ENCODE results near the gene MINK1.
"Not testable (repeated sequence)": the region's sequence is repeated elsewhere in the genome, so short reads cannot be mapped to it uniquely, and the experiment has no call there.

Gene MINK1

DNA sequence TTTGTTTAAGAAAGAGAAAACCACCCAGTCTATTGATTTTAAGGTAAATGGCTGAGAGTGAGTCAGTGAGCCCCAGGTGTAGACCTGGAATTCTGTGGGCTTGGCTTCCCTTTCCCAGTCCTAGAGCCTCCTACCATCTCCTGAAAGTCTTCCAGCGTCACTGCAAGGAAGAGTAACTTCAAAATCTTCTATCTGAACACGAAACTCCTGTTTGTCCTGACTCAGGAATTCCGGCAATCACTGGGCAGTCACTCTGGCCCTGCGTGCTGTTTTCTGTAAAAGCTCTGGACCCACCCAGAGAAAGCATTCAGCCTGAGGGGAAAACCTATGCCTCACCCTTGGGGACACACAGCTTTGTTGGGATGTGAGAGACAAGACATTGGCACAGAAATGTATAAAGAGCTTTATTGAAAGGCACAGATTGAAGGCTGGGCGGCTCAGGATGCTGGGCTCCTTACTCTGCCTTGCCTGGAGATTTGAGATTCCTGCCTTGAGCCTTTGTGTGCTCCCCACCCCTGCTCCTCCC, 15.9 kb downstream of the MINK1 start:
- DNase-seq = no peak

DNA sequence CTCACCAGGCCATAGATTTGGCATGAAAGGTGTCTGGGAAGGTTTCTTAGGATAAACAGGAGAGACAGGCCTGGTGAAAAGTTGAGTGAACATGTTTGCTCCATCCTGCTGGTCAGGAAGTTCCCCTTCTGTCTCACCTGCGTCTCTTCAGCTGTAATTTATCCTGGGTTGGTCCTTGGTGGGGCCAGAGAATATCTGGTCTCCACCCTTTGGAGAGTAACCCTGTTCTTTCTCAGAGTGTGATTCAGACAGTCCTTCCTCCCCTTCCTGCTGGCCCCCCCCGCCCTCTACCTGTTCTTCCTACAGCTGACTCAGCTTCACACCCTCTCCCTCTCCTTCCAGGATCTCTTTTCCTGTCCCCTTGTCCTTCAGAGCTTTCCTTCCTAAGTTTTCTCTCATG, 17.1 kb downstream of the MINK1 start:
- no peak for DNase-seq

DNA sequence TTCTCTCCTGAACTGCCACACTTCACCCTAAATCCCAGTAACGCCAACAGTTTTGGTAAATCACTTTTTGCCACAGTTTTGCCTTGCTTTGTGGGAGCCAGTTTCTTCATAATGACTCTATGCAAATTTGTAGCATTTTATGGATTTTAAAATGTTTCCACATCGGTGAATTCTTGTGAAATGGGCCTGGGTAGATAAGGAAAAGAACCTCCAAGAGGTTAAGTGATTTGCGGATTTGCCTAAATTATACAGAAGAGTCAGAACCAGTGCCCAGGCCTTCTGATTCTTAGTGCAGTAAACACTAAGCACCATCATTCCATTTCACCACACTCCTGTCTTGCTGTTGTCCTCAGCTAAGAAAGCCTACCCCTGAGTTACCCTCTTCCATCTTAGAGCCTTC, 17.9 kb downstream of the MINK1 start:
- no peak for DNase-seq

DNA sequence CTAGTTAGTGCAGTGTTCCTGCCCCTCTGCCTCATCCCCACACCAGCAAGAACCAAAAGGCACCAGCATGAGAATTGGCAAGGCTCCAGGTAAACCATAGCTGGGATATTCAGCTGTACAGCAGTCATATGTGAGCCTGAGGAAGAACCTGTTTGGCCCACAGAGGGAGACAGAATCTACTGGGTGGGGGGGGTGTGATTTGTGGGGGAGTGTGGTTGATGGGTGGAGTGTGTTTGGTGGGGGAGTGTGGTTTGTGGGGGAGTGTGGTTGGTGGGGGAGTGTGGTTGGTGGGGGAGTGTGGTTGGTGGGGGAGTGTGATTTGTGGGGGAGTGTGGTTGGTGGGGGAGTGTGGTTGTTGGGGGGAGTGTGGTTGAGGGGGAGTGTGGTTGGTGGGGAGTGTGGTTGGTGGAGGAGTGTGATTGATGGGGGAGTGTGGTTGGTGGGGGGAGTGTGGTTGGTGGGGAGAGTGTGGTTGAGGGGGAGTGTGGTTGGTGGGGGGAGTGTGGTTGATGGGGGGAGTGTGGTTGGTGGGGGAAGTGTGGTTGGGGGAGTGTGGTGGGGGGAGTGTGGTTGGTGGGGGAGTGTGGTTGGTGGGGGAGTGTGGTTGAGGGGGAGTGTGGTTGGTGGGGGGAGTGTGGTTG, 19.5 kb downstream of the MINK1 start:
- no peak for DNase-seq

DNA sequence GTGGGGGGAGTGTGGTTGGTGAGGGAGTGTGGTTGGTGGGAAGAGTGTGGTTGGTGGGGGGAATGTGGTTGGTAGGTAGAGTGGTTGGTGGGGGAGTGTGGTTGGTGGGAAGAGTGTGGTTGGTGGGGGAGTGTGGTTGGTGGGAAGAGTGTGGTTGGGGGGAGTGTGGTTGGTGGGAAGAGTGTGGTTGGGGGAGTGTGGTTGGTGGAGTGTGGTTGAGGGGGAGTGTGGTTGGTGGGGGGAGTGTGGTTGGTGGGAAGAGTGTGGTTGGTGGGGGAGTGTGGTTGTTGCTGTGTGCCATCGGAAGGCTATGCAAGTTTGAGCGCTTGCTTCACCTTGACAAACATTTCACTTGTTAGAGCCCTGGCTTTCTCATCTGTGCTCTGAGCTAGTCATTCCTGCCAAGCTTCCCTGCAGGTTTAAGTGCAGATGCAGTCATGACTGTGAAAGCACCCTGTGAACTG, 20.1 kb downstream of the MINK1 start:
- DNase-seq = no peak

DNA sequence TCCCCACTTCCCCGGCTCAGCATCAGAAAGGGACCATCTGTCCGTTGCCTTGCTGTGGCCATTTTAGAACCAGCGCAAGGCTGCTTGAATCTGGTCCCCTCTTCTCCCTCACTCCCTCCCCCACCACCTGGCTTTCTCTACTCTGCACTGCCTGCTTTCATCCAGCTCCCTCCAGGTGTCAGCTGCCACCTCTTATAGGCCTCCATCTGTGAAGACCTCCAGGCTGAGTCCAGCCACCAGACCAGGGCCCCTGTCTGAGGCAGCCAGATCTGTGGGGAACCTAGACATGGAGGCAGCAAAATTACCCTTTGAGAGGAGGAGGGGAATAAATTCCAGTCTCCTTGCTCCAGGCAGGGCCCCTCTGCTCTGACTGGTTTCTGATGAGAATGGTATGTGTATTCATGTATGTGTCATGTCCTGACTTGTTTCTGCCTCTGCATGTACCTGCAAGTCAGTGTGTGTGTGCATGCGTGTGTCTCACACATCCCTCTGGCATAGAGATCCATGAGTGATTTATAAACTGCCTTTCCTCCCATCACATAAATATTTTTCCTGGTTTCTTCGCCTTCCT, 21.1 kb downstream of the MINK1 start:
- no peak for DNase-seq

DNA sequence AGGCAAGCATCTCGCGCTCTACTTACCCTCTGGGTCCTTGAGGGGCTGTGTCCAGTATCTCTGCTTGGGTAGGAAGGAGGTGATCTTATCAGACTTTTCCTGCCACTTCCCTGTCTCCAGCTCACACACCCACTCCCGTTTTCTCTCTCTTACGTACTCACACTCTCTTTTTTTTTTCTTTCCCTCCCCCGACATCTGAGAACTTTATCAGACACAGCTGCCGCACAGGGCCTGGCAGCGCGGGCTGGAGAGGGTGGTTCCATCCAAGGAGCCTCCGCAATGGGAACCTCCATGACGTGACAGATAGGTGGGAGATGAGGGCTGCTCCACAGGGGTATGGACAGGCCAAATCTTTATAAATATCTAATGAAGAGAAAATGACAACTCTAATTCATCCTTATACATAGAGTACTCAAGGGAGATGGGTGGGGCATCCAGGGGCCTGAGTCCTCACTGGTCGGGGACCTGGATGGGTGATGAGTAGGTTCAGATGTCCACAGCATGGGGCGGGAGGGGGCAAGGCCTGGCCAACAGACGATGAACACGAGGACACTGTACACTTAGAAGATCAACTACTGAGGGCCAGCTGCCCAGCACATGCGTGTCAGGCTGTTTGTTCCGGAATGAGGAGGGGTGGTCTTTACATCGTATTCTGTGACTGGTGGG, 23.3 kb downstream of the MINK1 start:
- no peak for DNase-seq

DNA sequence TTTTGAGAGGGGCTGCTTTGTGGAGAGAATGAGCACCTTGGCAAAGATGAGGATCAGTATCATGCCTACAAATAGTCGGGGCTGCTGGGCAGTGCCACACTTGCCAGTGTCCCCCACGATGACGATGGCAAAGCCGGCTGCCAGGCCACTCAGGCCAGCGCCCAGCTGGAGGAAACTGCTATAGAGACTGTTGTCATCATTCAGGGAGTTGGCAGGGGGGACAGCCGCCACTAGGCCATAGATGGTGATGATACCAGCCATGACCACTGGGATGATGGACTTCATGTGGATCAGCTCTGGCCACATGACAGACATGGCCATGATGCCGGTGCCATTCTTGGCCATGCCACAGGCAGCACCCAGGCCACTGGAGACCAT, 23.8 kb downstream of the MINK1 start:
- no peak for DNase-seq

DNA sequence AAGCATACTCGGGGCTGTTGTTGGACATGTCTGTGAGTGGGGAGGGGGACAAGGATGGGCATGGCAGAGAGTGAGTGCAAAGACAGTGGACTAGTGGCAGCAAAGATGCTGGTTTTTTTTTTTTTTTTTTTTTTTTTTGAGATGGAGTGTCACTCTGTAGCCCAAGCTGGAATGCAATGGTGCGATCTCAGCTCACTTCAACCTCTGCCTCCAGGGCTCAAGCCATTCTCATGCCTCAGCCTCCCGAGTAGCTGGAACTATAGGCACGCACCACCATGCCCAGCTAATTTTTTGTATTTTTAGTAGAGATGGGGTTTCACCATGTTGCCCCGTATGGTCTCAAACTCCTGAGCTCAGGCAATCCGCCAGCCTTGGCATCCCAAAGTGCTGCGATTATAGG, 24.2 kb downstream of the MINK1 start:
- not testable (repeated sequence) for DNase-seq

DNA sequence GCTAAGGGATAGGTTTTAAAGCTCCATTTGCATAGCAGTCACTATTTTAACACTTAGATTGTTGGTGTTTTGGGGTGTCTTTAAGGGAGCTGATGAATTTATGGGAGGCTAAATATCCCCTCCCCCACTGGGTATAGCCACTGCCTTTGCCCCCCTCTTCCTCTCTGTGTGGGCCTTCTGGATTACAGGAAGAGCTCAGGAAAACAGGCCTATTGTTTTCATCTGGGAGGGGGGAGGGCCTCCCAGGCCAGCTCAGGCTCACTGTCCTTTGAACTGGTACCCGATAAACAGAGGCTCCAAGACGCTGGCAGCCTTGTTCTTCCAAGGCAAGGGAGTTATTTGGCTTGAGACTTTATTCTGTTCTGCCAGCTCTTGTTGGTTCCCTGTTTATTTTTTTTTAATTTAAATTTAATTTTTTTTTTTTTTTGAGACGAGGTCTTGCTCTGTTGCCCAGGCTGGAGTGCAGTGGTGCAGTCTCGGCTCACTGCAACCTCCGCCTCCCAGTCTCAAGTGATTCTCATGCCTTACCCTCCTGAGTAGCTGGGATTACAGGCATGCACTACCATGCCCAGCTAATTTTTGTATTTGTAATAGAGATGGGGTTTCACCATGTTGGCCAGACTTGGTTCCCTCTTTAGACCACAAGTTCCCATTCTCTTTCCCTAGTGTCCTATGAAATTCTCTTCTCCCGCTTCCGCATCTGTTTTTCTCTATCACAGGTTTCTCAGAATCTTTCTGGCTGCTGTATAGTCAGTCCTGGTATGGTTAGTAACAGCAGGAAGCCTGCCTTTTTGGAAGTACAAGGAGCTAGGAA, 25.1 kb downstream of the MINK1 start:
- no peak for DNase-seq

DNA sequence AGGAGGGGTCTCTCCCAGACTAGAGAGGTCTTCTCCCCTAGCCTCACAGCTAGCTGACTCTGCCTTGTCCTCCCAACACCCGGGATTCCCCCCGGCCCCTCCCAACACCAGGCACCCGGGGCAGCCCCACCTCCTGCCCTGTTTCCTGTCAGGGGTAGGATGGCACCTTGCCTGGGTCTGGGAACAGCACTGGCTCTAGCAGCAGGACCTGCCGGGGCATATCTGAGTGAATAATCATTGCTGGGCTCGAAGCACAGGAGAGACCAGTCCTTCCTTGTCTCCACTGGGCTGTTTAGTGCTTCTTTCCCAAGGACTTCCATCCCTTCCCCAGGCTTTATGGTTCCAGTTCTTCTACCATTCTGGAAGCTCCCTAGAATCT, 25.7 kb downstream of the MINK1 start:
- DNase-seq = no peak

DNA sequence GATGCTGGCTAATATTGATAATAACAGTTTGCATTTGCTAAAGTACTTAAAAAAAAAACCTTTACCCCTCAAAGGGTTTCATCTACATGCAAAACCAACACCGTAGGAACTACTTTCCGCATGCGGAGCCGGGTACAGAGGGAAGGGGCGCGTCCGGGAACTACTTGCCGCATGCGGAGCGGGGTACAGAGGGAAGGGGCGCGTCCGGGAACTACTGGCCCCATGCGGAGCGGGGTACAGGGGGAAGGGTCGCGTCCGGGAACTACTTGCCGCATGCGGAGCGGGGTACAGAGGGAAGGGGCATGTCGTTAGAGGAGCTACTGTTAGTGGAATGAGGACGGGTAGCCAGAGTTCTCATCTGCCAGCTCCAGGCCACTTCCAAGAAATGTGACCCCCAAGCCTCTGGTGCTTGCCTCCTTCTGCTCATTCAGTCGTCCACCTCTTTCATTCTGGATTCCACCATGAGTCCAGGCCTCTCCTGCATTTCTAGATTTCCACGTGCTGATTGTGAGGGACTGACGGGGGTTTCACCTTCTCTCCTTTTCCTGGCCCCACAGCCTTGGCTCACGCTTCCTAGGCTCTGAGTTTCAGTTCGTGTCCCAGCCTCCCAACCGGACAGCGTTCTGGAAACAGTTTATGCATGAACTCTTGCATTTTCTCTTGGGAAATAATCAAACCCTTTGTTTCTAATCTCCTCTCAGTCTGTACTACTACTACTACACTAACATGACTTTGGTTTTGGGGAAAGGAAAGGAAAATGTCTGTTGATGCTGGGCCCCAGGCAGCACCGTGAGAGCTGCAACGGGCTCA, 26.9 kb downstream of the MINK1 start:
- no peak for DNase-seq

DNA sequence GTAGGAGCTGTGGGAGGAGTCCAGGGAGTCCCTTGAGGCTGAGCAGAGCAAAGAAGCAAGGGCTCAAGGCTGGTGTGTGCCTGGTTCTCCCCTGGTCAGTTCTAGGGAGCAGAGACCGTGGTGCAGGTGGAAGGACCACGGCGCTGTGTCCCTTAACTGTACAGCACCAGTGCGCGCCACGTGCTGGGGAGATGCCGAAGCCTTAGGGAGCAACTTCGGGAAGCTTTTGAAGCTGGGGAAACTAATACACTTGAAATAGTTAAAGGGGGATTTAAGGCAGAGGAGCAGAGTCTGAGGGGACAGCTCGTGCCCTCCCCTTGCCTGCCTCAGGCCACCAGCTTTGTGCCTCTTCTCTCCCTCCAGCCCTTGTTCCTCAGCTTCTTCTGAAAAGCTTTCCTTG, 27.5 kb downstream of the MINK1 start:
- no peak for DNase-seq

DNA sequence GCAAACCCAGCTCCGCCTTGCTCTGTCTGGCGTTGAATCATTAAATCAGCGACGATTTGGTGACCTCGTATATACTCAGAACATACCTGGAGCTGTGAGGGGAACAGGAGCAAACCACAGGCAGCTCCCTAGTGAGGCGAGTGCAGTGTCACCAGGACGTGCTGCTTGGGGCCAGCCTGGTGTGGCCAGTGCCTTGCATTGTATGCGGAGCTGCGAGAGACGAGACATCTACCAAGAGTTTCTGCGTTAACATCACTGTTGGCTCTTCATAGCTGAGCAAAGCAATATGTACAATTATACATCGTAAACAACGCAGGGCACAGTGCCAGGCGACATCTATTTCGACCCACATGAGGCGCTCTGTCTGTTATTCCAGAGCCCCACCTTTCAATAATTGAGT, 27.9 kb downstream of the MINK1 start:
- DNase-seq = no peak

DNA sequence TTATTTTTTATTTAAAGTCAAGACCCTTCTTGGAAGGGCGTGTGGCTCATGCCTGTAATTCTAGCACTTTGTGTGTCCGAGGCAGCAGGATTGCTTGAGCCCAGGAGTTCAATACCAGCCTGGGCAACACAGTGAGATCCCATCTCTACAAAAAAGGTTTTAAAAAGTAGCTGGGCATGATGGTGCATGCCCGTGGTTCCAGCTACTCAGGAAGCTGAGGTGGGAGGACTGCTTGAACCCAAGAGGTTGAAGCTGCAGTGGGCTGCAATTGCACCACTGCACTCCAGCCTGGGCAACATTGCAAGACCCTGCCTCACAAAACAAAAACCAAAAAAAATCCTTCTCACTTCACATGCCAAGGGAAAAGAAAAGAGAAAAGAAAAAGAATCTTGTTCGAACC, 29.6 kb downstream of the MINK1 start:
- DNase-seq = no peak

DNA sequence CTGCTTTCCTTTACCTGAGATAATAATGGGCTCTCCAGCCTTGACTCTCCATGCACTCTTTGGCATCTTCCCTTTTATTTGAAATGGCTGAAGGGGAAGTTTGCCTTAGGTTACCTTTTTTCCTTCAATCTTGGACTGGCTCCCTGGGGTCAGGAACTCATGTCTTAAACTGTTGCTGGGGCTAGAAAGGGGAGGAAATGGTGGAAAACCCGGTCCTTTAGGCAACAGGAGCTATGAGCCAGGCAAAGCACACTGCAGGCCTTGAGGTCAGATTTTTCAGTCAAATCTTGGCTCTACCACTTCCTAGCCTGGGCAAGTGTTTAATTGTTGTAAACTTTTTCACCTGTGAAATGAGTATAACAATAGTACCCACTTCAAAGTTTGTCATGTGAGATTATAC, 30.2 kb downstream of the MINK1 start:
- no peak for DNase-seq

DNA sequence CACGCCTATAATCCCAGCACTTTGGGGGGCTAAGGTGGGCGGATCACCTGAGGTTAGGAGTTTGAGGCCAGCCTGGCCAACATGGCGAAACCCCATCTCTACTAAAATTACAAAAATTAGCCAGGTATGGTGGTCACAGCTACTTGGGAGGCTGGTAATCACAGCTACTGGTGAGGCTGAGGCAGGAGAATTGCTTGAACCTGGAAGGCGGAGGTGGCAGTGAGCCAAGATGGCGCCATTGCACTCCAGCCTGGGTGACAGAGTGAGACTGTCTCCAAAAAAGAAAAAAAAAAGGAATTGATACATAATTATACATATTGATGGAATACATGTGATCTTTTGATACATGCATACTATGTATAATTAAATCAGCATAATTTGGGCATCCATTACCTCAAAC, 34.4 kb downstream of the MINK1 start:
- DNase-seq = not testable (repeated sequence)

DNA sequence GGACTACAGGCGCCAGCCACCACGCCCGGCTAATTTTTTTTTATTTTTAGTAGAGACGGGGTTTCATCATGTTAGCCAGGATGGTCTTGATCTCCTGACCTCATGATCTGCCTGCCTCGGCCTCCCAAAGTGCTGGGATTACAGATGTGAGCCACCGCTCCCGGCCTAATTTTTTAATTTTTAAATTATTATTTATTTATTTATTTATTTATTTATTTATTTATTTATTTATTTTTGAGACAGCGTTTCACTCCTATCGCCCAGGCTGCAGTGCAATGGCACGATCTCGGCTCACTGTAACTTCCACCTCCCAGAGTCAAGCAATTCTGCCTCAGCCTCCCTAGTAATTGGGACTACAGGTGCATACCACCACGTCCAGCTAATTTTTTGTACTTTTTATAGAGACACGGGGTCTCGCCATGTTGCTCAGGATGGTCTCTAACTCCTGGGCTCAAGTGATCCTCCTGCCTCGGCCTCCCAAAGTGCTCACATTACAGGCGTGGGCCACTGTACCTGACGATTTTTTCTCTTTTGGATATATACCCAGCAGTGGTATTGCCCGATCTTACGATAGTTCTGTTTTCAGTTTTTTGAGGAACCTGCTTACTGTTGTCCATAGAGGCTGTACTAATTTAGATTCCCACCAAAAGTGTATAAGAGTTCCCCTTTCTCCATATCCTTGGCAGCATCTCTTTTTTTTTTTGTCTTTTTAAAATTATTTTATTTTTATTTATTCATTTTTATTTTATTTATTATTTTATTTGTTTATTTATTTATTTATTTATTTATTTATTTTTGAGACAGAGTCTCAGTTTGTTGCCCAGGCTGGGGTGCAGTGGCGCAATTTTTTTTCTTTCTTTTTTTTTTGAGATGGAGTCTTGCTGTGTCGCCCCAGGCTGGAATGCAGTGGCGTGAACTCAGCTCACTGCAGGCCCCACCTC, 36.2 kb downstream of the MINK1 start:
- DNase-seq = not testable (repeated sequence)

DNA sequence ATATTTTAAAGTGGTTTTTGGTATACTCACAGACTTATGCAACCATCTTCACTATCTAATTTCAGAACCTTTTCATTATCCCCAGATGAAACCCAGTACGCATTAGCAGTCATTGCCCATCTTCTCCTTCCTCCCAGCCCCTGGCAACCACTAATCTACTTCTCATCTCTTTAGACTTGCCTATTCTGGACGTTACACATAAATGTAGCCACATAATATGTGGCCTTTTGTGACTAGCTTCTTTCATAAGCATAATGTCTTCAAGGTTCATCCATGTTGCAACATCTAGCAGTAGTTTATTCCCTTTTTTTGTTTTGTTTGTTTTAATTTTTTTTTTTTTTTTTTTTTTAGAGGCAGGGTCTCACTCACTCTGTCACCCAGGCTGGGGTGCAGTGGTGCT, 37.7 kb downstream of the MINK1 start:
- DNase-seq = no peak

DNA sequence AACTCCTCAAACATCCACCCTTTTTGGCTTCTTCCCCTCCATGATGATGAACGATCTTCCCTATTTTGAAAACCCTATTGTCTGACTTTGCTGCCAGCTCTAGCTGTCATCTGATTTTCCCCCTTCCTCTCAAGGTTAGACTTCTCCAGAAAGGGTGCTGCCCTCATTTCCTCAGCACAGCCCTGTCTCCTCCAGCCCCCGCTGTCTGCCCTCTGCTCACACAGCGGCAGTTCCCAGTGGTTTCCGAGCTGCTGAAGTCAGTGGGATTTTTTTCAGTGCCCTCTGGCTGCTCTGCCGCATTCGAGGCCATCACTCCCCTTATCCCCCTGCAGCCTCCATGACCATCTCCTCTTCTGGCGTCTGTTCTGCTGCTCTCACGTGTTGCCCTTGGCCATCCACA, 39.6 kb downstream of the MINK1 start:
- no peak for DNase-seq

DNA sequence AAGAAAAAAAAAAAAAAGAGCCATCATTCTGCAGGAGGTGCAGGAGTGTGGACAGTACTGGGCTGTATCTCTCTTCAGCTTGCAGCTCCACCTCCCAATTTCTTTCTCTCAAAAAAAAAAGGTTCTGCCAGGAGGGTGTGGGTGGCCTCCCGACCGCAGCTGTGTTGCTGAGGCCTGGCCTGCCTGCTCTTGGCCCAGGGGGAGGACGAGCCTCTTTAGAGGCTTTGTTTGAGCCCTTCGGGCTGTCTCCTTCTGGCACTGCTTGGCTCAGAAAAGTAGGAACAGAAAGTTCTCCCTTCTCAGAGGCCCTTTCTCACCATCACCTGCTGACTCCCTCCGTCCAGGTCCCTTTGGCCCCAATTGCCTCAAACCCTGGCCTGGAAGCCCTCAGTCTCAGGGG, 43.9 kb downstream of the MINK1 start:
- no peak for DNase-seq

DNA sequence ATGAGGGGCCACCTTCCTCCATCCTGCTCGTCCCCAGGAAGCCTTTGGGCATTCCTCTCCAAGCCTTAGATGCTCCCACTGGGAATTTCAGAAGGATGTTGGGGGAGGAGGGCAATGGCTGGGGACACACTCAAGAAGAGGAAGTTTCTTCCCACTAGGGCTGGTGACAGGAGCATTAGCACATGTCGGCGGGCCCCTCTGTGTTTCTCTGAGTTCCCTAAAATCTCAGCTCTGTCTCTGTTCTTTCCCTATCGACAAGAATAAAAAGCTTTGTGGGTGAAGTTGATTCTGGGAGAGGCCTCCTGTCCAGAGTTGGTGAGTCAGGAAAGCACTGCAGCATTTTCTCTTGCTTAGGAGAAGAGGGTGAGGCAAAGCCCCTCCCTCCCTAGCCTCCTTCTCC, 46.5 kb downstream of the MINK1 start:
- DNase-seq = no peak
